AG04450 (cell line): ENCODE measurements around the gene GPC6. TPM values are rescaled to one million over a fixed set of nuclear protein-coding genes. Genes with fewer than 3 reads are reported as not detected.

ENCODE experiments used
- CTCF ChIA-PET: fragments of 300-600, 350-600 bp; formaldehyde crosslinking; extraction: SDS; loops from one replicate; lab custom pipeline; 2022; ENCODE audit warnings: antibody characterized with exemption, inconsistent platforms; lab: Charles Lee
- POLR2A ChIA-PET: fragments of 350-600 bp; formaldehyde crosslinking; extraction: SDS; loops from one replicate; lab custom pipeline; 2021; ENCODE audit warnings: antibody characterized with exemption, inconsistent platforms; lab: Yijun Ruan, JAX
- DNase-seq: peaks from one replicate; pipeline ENCODE4 v3.0.0-alpha.2; 2011; ENCODE audit warnings: low read depth, low spot score
- H3K27ac ChIP-seq: one replicate; pipeline ENCODE4 v1.5.1; 2012; ENCODE audit warnings: low read depth, low read length, control low read depth
- H3K27me3 ChIP-seq: one replicate; pipeline ENCODE4 v1.6.0; 2012; ENCODE audit warnings: low read length; ENCODE audit not compliant: control insufficient read depth, insufficient read depth
- H3K4me3 ChIP-seq: 2 replicates; pipeline ENCODE4 v1.5.1; 2011; ENCODE audit warnings: mild to moderate bottlenecking, low read depth, low read length, control low read depth
- H3K9me3 ChIP-seq: 2 replicates; pipeline ENCODE4 v1.5.1; 2012; ENCODE audit warnings: low read length; ENCODE audit not compliant: control insufficient read depth, insufficient read depth
- polyA plus RNA-seq: library from polyadenylated mRNA; depleted of rRNA; stranded (reverse); fragments of >200 nt; gene quantifications from 2 replicates; pipeline ENCODE4 v1.2.3, GENCODE V29; 2011
- TF ChIP-seq, protein P1 (sequence below): IDR thresholded peaks from 2 replicates; pipeline ENCODE4 v1.5.1; 2011; ENCODE audit warnings: low read depth, low read length, control low read depth, inconsistent platforms

GPC6 gene
- polyA plus RNA-seq, 1 experiment = 40.4 TPM

- no peak for DNase-seq
- Histone ChIP-seq H3K4me3 (no peak overlapping the region), H3K27ac (no peak overlapping the region), H3K27me3 (no peaks in the 10 kb centered on the region), H3K9me3 (no peaks in the 10 kb centered on the region)
- POLR2A ChIA-PET = no interaction called here
- TF ChIP-seq, protein P1, sequence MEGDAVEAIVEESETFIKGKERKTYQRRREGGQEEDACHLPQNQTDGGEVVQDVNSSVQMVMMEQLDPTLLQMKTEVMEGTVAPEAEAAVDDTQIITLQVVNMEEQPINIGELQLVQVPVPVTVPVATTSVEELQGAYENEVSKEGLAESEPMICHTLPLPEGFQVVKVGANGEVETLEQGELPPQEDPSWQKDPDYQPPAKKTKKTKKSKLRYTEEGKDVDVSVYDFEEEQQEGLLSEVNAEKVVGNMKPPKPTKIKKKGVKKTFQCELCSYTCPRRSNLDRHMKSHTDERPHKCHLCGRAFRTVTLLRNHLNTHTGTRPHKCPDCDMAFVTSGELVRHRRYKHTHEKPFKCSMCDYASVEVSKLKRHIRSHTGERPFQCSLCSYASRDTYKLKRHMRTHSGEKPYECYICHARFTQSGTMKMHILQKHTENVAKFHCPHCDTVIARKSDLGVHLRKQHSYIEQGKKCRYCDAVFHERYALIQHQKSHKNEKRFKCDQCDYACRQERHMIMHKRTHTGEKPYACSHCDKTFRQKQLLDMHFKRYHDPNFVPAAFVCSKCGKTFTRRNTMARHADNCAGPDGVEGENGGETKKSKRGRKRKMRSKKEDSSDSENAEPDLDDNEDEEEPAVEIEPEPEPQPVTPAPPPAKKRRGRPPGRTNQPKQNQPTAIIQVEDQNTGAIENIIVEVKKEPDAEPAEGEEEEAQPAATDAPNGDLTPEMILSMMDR = no peak
- CTCF ChIA-PET = no interaction called here
Measured at GRCh38 chr13:94412870-94413597, 1186.4 kb downstream of the GPC6 start.

DNA sequence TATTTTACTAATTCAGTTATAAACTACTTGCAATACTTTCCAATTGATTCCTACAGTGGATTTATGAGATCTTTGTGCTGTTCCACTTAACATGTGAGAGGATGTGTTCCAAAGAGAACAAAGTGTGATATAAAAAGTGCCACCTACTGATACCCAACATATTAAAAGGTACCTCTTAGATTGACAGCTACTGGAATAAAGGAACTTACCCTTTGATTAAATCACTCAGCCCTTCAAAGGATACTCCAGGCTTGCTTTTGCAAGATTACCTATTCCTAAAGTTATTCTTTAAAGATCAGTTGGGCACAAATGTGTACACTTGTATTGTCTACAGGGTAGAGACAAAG, 1187.0 kb downstream of the GPC6 start:
- ChIA-PET CTCF (no interaction called here), POLR2A (no interaction called here)
- Histone ChIP-seq H3K4me3 (no peak overlapping the region), H3K27me3 (no peaks in the 10 kb centered on the region), H3K27ac (no peak overlapping the region), H3K9me3 (no peaks in the 10 kb centered on the region)
- TF ChIP-seq, protein P1 = no peak
- DNase-seq = no peak

DNA sequence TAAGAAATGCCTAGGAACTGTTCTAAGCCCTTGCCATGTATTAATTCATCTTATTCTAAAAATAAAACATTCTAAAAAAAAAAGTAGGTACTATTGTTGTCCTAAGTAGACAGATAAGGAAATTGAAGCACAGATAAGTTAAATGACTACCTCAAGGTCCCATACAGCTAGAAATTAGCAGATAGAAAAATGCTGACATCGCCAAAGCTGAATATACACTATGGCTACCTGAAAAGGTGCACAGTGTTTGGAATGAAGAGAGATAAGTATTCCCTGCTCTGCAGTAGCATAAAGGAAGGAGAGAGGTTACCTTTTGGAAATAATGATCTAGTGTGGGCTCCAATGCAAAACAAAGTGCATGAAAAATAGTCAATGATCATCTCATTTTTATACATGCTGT, 1187.5 kb downstream of the GPC6 start:
- ChIA-PET POLR2A (no interaction called here), CTCF (no interaction called here)
- no peaks in the 10 kb centered on the region for H3K27me3 ChIP-seq
- TF ChIP-seq, protein P1 = no peak
- H3K4me3 ChIP-seq = no peak overlapping the region
- no peak overlapping the region for H3K27ac ChIP-seq
- DNase-seq = no peak
- H3K9me3 ChIP-seq = no peaks in the 10 kb centered on the region

DNA sequence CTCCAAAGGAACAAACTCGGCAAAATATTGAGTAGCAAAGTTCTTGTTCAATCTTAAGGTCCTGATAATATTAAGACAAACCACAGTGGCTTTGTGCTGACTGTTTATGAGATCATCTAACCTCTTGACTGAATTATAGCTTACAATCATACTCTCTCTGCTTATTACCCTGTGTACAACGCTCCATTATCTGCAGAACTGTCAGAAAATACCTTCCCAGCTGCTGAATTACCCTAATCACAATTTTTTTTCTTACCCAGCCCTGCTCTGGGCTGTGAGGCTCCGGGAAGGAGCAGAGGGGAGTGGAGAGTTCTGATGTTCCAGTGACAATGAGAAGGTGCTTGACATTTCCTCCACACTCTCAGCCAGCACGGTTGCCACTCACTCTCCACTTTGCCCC, 1188.1 kb downstream of the GPC6 start:
- ChIA-PET CTCF (interaction anchor here (1.1 kb wide), 1 partner anchor 22 kb away, joined by 3 read pairs; no protein-coding TSS in a partner anchor), POLR2A (no interaction called here)
- H3K4me3 ChIP-seq = no peak overlapping the region
- H3K9me3 ChIP-seq = no peaks in the 10 kb centered on the region
- DNase-seq = no peak
- TF ChIP-seq, protein P1 = no peak
- no peaks in the 10 kb centered on the region for H3K27me3 ChIP-seq
- no peak overlapping the region for H3K27ac ChIP-seq

- Histone ChIP-seq H3K9me3 (no peaks in the 10 kb centered on the region), H3K27me3 (no peaks in the 10 kb centered on the region), H3K4me3 (no peak overlapping the region), H3K27ac (no peak overlapping the region)
- POLR2A ChIA-PET = no interaction called here
- DNase-seq = no peak
- CTCF ChIA-PET = interaction anchor here (0.6 to 1.1 kb wide), 3 partner anchors 21 to 1196 kb away, joined by 3 to 6 read pairs (median 3); no protein-coding TSS in a partner anchor
- TF ChIP-seq, protein P1 = no peak
Measured at GRCh38 chr13:94415500-94416237, 1189.1 kb downstream of the GPC6 start.
